SH-SY5Y (cell line): Measurements from ENCODE around the gene CA10.

Experiments
- GATA2 ChIP-seq: IDR thresholded peaks from 2 replicates; pipeline ENCODE4 v1.6.1; 2011; ENCODE audit warnings: mild to moderate bottlenecking, low read depth, low read length
- GATA3 ChIP-seq: IDR thresholded peaks from 2 replicates; pipeline ENCODE4 v1.6.1; 2011; ENCODE audit warnings: low read depth, mild to moderate bottlenecking, low read length, moderate library complexity

The CA10 gene

DNA sequence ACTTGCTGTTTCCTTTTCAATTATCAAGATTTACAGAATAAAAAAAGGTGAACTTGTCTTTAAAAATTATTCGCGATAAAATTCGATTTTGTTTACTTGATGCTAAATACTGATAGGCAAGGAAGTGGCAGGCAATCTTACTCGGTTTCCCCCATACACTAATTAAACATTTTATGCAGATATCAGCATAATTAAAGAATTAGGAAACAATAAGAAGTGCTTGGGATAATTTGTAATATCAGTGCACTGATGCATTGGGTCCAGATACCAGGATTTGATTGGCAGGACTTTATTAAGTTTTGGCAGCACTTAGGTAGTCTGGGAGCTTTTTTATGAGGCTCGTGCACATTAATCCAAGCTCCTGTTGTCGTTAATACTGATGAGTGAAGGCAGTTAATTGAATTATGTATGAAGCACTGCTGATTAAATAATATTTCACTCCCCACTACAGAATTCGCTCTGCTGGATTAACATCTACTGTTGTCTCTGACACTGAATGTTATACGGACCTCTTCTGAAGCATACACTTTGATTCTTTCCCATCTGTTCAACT is 165.6 kb downstream of the CA10 start:
- TF ChIP-seq GATA2 (no peak), GATA3 (no peak)

DNA sequence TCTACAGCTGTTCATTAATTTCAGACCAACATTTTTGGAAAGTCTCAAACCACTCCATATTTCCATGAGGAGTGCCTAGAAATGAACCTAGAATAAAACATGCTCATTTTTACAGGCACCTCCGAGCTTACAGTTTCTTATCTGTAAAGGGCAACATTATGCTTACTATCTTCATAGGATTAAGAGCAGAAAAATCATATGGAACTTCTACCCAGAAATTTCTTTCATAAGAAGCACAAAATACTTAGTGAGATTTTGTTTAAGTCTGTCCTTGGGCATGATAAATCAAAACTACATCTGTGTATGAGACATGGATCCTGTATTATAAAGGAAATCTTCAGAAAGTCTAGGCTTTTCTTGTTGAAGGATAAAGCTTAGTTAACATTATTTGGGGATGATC is 187.4 kb downstream of the CA10 start:
- TF ChIP-seq GATA2 (no peak), GATA3 (no peak)

DNA sequence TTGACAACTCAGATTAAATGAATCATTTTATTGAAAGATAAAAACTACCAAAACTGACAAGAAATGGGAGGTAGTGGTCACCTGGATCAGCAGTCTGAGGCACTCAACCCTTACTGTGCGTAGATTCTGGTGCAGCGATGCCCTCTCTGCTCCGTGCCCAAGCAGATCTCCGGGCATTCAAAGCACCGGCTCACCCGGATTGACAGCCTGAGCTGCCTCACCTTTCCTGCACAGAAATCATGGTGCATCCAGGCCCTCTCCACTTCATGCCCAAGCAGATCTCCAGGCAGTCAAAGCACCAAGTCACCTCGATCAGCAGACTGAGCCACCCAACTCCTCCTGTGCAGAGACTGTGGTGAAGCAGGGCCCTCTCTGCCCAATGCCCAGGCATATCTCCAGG is 196.8 kb downstream of the CA10 start:
- TF ChIP-seq GATA3 = no peak
- TF ChIP-seq GATA2 = no peak

DNA sequence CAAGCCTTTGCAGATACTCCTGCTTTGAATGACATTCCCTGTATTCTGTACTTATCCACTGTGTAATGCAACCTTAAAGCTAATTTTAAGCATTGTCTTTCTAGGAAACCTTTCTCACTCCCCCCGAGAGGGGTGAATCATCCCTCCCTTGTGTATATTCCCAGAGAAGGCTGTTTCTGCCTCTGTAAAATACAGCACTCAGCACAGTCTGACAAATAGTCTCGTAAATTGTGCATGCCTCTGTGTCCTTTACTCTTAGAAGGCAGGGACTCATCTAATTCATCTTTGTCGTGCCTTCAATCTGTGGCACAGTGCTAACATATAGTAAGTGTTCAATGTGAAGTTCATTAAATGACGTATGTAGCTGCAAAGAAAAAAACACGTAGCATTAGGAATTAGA is 200.7 kb downstream of the CA10 start:
- TF ChIP-seq GATA2 = no peak
- TF ChIP-seq GATA3 = no peak

DNA sequence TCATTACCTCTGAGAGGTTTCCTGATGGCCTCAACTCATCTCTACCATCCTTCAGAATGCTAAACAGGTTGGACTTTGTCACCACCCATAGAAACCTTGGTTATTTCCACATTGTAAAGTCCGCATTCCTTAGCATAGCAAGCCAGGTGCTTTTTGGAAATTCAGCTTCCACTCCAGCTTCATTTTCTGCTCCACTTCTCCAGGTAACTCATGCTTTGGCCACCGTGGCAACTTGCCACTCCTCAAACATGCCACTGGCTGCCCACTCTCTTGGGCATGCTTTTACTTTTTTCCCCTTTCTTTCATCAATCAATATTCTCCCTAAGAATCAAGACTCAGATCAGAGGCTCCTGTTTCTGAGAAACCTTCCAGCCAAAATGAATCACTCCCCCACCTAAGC is 203.3 kb downstream of the CA10 start:
- TF ChIP-seq GATA3 = no peak
- no peak for TF ChIP-seq GATA2

DNA sequence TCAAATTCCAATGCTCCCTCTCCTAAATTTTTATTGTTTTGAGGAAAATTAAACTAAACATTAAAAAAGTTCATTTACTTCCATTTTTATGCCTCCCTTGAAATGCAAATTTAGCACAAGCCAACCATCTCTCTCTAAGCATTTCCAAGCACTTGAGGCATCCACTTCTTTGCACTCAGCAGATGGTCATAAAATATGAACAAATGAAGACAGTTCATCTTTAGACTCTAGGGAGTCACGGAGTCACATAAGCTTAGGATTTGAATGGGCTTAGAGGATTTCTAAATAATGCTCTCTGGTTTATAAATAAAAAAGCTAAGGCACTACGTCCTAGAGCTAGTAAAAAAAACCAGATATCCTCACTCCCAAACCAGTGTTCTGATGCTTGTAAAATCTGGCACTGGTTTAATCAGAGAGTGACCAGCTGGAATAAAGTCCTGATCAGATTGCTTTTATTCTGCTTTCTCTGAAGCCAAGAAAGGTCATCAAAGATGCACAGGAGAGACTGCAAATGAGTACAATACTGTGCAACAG is 204.2 kb downstream of the CA10 start:
- TF ChIP-seq GATA3 = no peak
- TF ChIP-seq GATA2 = no peak

DNA sequence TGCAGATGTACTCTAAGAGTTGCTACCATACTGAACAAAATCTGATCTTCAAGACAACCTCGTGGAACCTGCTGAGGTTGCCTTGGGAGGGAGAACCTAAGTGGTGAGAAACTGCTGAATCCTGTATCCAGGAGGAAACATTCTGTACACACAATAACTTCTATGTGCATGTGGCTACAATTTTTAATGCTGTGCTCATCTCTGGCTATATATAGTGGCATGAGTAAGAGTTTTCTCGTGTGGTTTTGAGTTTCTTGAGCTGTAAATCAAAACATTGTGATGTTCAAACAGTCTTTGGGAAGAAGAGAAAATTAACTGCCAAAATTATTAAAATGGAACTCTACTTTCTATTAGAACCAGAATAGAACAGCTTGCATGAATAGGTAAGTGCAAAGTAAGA is 206.8 kb downstream of the CA10 start:
- no peak for TF ChIP-seq GATA2
- TF ChIP-seq GATA3 = no peak

DNA sequence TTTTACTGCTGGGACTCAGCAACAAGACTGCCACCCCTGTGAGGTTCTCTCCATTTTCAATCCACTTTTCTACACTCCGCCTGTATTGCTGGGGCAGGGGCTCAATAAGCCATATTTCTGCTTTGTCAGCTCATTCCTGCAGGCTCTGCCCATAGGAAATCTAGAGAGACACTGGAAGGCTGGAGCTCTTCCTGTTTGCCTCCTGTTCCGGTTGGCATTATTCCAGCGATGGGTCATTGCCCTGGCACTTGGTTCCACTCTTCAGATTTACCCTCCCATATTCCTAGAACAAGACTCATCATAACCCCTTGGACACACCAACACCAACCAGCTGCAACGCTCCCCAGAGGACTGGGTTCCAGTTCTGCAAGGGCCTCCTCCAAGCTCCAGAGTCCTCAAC is 210.4 kb downstream of the CA10 start:
- TF ChIP-seq GATA3 = no peak
- no peak for TF ChIP-seq GATA2

DNA sequence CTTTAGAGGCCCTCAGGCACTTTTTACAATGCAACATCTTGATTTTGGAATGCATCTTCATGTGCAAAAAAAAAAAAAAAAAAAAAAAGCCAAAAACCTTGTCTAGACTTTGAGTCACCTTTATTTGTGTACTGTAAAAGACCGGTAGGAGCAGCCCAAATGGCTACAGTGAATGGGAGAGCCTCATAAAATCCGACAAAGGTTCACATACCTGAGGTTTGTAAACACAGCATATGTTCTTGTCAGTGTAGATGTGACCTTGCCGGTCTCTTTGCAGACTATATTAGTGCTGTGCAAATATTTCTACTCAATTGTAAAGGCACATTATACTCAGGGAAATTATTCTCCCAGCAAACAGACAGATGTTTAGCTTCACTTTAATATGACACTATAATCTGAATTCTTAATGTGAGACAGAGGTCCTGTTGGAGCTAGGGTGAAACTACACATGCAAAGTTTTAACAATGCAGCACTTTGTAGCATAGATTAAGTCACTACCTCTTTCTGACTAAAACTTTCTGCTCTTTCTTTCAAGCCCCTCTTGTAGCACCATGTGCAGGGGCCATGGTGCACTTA is 211.3 kb downstream of the CA10 start:
- TF ChIP-seq GATA3 (no peak), GATA2 (no peak)

DNA sequence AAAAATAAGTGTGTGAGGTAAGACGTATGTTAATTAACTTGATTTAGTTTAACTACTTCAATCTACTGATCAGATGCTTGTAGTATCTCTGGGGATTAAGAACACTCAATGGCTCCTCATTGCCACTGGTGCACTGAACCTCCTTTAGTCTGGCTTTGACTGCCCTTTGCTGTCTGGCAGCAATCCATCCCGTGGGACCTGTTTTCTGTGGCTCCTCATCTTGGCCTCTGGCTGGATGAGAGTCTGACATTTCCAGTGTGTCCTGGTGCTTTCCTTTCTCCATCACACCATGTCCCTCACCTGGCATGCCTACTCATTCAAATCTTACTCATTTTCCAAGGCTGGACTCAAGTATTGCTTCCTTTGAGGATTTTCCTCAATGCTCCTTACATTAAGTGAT is 212.2 kb downstream of the CA10 start:
- TF ChIP-seq GATA2 (no peak), GATA3 (no peak)

DNA sequence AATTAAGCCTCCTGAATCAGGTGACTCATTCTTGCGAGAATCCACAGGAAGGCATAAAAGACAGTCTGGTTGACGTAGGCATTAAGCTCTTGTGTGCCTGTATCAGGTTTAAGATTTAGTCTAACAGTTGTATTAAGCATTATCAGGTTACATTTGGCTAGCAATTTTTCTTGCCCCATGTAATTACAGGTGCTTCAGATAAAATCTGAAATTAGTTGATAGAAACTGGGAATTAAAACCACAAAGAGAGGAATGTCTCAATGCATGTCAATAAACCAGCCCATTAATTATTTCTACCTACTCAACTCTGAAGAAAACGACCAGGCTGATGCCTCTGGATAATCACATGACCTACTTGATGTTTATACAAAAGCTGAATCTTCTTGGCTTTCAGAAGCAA is 217.2 kb downstream of the CA10 start:
- TF ChIP-seq GATA2 (no peak), GATA3 (no peak)

DNA sequence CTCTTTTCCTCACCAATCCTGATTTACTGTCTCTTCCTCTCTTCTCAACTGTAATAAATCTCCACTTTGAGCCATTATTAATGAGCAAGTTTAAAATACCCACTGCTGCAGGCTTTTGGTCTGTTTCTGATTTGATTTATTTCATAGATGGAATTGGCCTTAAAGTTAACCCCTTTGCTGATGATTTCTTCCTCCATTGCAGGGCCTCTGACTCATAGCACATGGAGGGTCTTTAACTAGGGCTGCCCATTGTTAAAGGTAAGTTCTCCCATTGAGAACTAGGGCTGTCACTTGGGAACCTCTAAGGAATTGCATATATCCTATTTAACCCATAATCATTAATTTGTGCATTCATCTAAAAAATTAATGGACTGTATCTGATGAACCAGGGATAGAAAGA is 221.2 kb downstream of the CA10 start:
- TF ChIP-seq GATA2 = no peak
- TF ChIP-seq GATA3 = no peak

DNA sequence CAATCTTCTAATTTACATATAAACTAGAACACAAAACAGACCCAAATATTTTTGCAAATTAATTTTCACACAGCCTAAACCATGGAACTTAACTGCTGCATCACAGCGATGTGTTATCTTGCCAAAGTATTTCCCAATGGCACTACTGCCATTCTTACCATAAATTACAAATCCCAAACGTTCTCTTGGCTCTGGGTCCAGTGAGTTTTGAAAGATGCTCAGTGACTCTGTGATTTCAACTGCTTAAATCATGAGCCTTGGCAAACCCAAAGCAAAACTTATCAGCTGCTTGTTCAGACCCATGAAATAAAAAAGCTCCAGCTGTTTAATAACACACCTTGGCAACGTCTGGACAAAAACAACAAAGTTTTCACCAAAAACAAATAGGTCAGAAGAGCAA is 223.0 kb downstream of the CA10 start:
- no peak for TF ChIP-seq GATA3
- no peak for TF ChIP-seq GATA2

DNA sequence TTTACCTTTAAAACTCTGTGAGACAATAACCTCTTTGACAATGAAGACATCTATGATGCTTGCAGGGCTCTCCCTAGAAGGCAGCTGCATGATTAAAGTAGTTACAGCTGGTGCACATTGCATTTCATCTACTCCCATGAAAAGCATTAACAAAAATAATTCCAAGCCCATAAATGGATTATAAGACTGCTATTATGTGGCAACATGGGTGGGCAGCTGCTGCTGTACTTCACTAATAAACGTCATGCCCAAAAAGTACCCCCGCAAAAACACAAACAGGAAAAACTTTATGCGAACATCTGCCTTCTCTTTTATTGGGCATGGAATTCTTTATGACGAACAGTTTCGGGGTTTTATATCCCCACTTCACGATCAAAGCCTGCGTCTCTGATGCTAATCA is 224.9 kb downstream of the CA10 start:
- TF ChIP-seq GATA3 (no peak), GATA2 (no peak)

DNA sequence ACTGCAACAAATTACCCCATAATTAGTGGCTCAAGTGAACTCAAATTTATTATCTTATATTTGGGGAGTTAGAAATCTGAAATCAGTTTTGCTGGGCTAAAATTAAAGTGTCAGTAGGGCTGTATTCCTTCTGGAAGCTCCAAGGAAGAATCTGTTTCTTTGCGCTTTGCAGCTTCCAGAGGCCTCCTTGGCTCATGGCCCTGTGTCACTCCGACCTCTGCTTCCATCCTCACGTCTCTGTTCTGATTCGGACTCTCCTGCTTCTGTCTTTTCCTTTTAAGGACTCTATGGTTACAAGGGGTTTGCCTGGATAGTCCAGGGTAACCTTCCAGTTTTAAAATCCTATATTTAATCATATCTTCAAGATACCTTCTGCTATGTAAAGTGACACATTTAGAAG is 232.1 kb downstream of the CA10 start:
- TF ChIP-seq GATA3 (no peak), GATA2 (no peak)

DNA sequence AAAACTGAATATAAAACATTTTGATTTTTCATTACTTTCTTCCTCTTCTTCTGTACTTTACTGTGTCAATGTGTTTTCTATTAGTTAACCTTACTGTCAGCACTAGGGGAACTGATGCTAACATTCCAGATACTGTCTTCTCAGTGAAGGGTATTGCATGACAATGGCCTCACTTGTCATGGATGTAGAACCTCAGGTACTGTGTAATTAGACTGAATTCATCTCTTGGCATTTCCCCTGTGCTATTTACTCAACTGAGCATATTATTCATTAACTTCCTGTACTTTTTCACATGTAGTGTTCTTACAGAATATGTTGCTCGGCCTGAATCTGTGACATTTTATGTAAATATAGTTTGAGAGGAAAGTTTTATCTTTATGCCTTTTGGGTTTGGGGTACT is 237.0 kb downstream of the CA10 start:
- TF ChIP-seq GATA2 (no peak), GATA3 (no peak)
